Activated naive CD4-positive, alpha-beta T cell treated with anti-CD3 and anti-CD28 coated beads, Interleukin-2, amount 10 ng/mL, durations not matched to agents 5 hours and 36 hours (primary cell): ENCODE results near the gene RAD51C. TPM values are rescaled to one million over a fixed set of nuclear protein-coding genes. Genes with fewer than 3 reads are reported as not detected.

Source experiments
- total RNA-seq, 2 experiments: library from RNA; stranded (reverse); gene quantifications; one replicate each; pipeline ENCODE4 v1.2.3, GENCODE V29; 2021

Gene RAD51C
- total RNA-seq: 10 to 100 TPM; 47.0 to 49.7 TPM

DNA sequence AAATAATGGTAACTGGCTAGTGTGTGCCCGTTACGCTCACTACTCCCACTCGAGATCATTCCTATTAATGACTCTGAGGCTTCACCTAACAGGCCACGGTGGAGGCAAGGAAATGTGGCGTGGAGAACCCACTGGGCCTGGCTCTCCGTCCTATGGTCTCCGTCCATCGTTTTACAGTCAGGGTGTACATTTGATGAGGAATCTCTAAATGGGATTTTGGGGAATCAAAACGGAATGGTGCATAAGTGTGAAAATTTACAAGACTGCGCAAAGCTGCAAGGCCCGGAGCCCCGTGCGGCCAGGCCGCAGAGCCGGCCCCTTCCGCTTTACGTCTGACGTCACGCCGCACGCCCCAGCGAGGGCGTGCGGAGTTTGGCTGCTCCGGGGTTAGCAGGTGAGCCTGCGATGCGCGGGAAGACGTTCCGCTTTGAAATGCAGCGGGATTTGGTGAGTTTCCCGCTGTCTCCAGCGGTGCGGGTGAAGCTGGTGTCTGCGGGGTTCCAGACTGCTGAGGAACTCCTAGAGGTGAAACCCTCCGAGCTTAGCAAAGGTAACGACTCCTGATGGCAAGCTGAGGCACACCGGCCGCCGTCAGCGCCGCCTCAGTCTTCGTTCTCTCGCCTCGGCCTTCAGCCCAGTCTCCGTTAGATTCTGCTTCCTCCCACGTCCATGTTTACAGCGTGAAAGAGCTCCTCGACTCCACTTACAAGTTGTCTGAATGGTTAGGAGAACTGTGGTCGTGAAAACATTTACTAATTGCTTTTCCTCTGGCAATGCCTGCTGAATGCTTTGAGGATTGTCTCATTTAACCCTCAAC lies at the start of gene RAD51C:
TSS of gene RAD51C (plus strand) at position 364 of the 817 bp plus-strand sequence. CDS start at position 406, 42 bp downstream.

GRCh38 chr17:58691701-58692238 lies 632 bp upstream of the RAD51C start, which contains the start of gene TEX14:
TSS of gene TEX14 (minus strand) at chr17:58692045. CDS start at chr17:58652001, 40,044 bp downstream.

GRCh38 chr17:58755577-58756245 lies 63.3 kb downstream of the RAD51C start, which contains the start of gene PPM1E:
TSS of gene PPM1E (plus strand) at chr17:58755854.

Other genes with a start within 250 kb of the RAD51C start
- under 1 TPM; 0.73 to 0.79 TPM for gene HSF5, start 204.2 kb upstream of the RAD51C start, total RNA-seq
- 10 to 100 TPM; 46.4 to 49.2 TPM for gene MTMR4, start 178.0 kb upstream of the RAD51C start, total RNA-seq
- gene TEX14, start 557 bp upstream of the RAD51C start, total RNA-seq: under 1 TPM; 0.35 to 0.55 TPM
- gene PPM1E, start 63.3 kb downstream of the RAD51C start, total RNA-seq: not detected